Stomach (tissue), 9 donors: ENCODE data around the gene SNX1. TPM values are rescaled to one million over a fixed set of nuclear protein-coding genes. Genes with fewer than 3 reads are reported as not detected.

ENCODE experiments used
- DNase-seq, 2 donors: peaks; one replicate each; pipeline versions ENCODE4 v3.0.0 to v3.0.0-alpha.2; 2013 to 2019
- H3K27ac ChIP-seq, 5 donors: fragments of 200-600 bp in 4 of 5; sonication (generic) in 4 of 5; one replicate each; pipeline ENCODE4 v1.5.1; 2013 to 2019; ENCODE audit warnings: mild to moderate bottlenecking in 1 of 5, moderate library complexity in 1 of 5
- H3K27me3 ChIP-seq, 3 donors: fragments of 200-600 bp; sonication (generic); one replicate each; pipeline ENCODE4 v1.5.1; 2017 to 2019; ENCODE audit warnings: mixed run types in 1 of 3
- H3K36me3 ChIP-seq, 4 donors: fragments of 200-600 bp; sonication (generic); 1 replicate in 3 of 4; 2 replicates in 1 of 4; pipeline ENCODE4 v1.5.1; 2016 to 2019
- H3K4me1 ChIP-seq, 4 donors: fragments of 200-600 bp; sonication (generic); one replicate each; pipeline ENCODE4 v1.5.1; 2016 to 2019
- H3K4me3 ChIP-seq, 4 donors: fragments of 200-600 bp; sonication (generic) in 3 of 4; one replicate each; pipeline ENCODE4 v1.5.1; 2016 to 2019; ENCODE audit warnings: mild to moderate bottlenecking in 1 of 4
- H3K9me3 ChIP-seq, 4 donors: fragments of 200-600 bp; sonication (generic); one replicate each; pipeline ENCODE4 v1.5.1; 2016 to 2019
- CTCF ChIP-seq, 7 experiments: fragments of 450-650 bp in 4 of 7; fragments of 200-600 bp in 3 of 7; sonication (generic) in 3 of 7; IDR thresholded peaks; one replicate each; pipeline ENCODE4 v1.5.1; 2016 to 2019; ENCODE audit warnings: antibody characterized with exemption in 7 of 7, control low read depth in 2 of 7, mild to moderate bottlenecking in 1 of 7
- EP300 ChIP-seq: sonication (generic); formaldehyde crosslinking; IDR thresholded peaks from one replicate; pipeline ENCODE4 v1.6.1; 2017; ENCODE audit warnings: antibody characterized with exemption
- POLR2A ChIP-seq, 4 donors: fragments of 450-650 bp; IDR thresholded peaks; one replicate each; pipeline ENCODE4 v1.6.1; 2016; ENCODE audit warnings: antibody characterized with exemption in 4 of 4, control low read depth in 2 of 4, mild to moderate bottlenecking in 1 of 4, moderate library complexity in 1 of 4
- POLR2AphosphoS5 ChIP-seq, 3 donors: sonication (generic); formaldehyde crosslinking; IDR thresholded peaks; one replicate each; pipeline ENCODE4 v1.6.1; 2016; ENCODE audit warnings: antibody characterized with exemption in 3 of 3
- WGBS, 5 donors: extraction: QIAGEN DNeasy Blood & Tissue Kit in 3 of 5; methylation state at CpG; one replicate each; pipeline versions ENCODE4 v1.1.5 to v1.1.7; 2013 to 2018; 5-methylcytosine and 5-hydroxymethylcytosine counted together
- intact Hi-C: fragments of 100-400 bp; cut with DNase I; formaldehyde crosslinking; loops from one replicate; pipeline ENCODE4 v1.15.1; 2023; ENCODE audit warnings: low total_unique reads
- polyA plus RNA-seq, 3 donors: library from polyadenylated mRNA; stranded (reverse); fragments of 200-250 nt; gene quantifications; one replicate each; pipeline ENCODE4 v1.2.3, GENCODE V29; 2013
- total RNA-seq, 5 donors: library from RNA; depleted of rRNA; stranded (reverse); fragments of >200 nt; gene quantifications; one replicate each; pipeline versions ENCODE4 v1.1.0 to v1.2.3, GENCODE V29; 2014 to 2016
- donor health status: healthy with polysubstance abuse.
- donor health status: Bipolar disorder and iron deficiency.
- donor health status: healthy.

The SNX1 gene
- total and polyA plus RNA-seq, 8 donors: 38.8 to 119 (median 61.9) TPM

DNA sequence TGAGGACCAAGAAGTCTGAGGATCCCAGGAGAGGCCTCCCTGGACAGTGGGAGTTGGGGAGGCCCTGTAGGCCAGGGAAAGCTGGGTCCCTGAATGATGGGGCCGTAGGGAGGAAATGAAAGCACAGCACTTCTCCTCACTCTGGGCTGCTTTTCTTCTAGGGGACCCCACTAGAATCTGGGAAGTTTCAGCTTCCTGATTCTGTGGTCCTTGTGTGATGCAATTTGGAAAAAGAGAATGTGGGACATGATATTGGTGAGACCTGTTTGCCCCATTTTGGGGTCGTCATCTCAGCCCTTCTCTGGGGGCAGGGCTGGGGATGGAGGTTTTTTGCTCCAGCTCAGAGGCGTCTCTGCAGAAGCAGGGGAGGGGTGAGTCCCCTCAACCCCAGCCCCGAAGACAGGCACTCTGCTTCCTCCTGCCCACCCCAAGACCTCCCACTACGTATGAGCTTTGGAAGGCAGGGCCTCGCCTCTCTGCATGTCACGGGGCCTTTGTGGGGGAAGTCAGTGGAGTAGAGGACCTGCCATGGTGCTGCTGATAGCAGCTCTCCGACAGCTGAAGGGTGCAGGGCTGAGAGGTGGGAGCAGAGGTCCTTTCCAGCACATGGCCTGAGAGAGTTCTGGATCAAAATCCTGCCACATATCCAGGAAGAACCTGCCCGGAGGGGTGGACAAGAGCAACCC lies 54.3 kb downstream of the SNX1 start:
- 72 to 81% (median 76%) methylated on average over 9 of the region's 9 CpGs for WGBS, 5 donors
- TF ChIP-seq CTCF (IDR thresholded peaks at IDR 0.05): no peak
- TF ChIP-seq EP300: no peak
- TF ChIP-seq POLR2A (IDR thresholded peaks at IDR 0.05): no peak
- no peak for TF ChIP-seq POLR2AphosphoS5 (IDR thresholded peaks at IDR 0.05)
- H3K4me3 ChIP-seq: no peak overlapping the region
- no peak for DNase-seq
- no peaks in the 10 kb centered on the region for H3K9me3 ChIP-seq
- H3K27me3 ChIP-seq: peaks cover 0 to 28% (median 22%) of the 10 kb centered on the region in 3 donors
- H3K4me1 ChIP-seq: peaks cover 24 to 41% (median 36%) of the 10 kb centered on the region in 4 donors
- intact Hi-C loops: loop anchor here (10.0 kb wide), 1 partner anchor 55 kb away; the partner anchor contains the start of genes CIAO2A and SNX1
- peaks cover under 1 to 26% (median 24%) of the 10 kb centered on the region in 4 donors for H3K36me3 ChIP-seq
- H3K27ac ChIP-seq: no peak overlapping the region

DNA sequence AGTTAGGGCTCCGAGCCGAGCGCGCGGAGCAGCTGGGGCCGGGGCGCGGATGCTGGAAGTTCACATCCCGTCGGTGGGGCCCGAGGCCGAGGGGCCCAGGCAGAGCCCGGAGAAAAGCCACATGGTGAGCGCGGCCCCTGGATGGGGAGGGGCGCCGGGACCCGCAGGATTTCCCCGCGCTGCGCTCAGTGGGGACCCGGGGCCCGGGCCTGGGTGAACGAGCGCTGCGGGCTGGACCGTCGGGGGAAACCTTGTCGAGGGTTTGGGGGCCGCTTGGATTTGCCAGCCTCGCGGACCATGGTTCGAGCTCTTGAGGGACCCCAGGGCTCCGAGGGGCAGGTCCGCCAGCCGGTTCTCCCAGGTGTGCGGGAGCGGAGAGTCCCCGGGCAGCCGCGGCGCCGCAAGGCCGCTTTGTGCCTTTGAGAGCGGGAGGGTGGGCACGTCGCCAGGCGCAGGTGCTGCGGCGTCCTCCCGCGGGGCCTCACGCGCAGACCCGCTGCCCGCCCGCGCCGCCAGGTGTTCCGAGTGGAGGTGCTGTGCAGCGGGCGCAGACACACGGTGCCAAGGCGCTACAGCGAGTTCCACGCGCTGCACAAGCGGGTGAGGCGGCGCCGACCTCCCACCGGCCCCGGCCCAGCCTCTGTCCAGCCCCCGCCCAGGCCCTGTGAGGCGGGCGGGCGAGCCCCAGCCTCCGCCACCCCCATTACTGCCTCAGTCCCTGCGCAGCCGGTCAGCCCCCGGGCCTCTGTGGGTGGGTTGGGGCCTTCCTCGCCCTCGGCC lies 56.1 kb downstream of the SNX1 start, which contains the start of gene SNX22:
TSS of gene SNX22 (plus strand) at position 5 of the 780 bp plus-strand sequence. CDS start at position 50, 45 bp downstream.
- TF ChIP-seq CTCF (IDR thresholded peaks at IDR 0.05) (no peak), POLR2AphosphoS5 (IDR thresholded peaks at IDR 0.05) (no peak), EP300 (no peak), POLR2A (IDR thresholded peaks at IDR 0.05) (no peak)
- Histone ChIP-seq H3K9me3 (no peaks in the 10 kb centered on the region), H3K4me3 (peak within 1 kb of the TSS; percentile 43 to 62 (median 52)), H3K4me1 (peaks cover 24 to 41% (median 36%) of the 10 kb centered on the region in 4 donors), H3K36me3 (peaks cover 18 to 32% (median 31%) of the 10 kb centered on the region in 4 donors), H3K27me3 (peaks cover 0 to 28% (median 22%) of the 10 kb centered on the region in 3 donors), H3K27ac (peak within 1 kb of the TSS in 2 of 5 donors; percentile 10 to 54)
- intact Hi-C loops: loop anchor here (10.0 kb wide), 1 partner anchor 57 kb away; the partner anchor contains the start of genes CIAO2A and SNX1
- peak; percentile 46 to 75 for DNase-seq
- WGBS, 5 donors: 0 to 1% (median 0%) methylated on average over 16 to 83 of the region's 83 CpGs

GRCh38 chr15:64152507-64153387 lies 57.0 kb downstream of the SNX1 start:
- WGBS, 5 donors: 18 to 42% (median 24%) methylated on average over 15 to 27 of the region's 27 CpGs
- Histone ChIP-seq H3K27me3 (peaks cover 0 to 28% (median 22%) of the 10 kb centered on the region in 3 donors), H3K36me3 (peaks cover 26 to 41% (median 39%) of the 10 kb centered on the region in 4 donors), H3K4me3 (peak overlapping the region; percentile 43 to 62 (median 52)), H3K4me1 (peaks cover 24 to 42% (median 39%) of the 10 kb centered on the region in 4 donors), H3K27ac (peak overlapping the region in 2 of 5 donors; percentile 10 to 54), H3K9me3 (no peaks in the 10 kb centered on the region)
- TF ChIP-seq POLR2AphosphoS5 (IDR thresholded peaks at IDR 0.05) (no peak), POLR2A (IDR thresholded peaks at IDR 0.05) (no peak), CTCF (IDR thresholded peaks at IDR 0.05) (no peak), EP300 (no peak)
- intact Hi-C loops: loop anchor here (10.0 kb wide), 1 partner anchor 58 kb away; the partner anchor contains the start of genes CIAO2A and SNX1
- DNase-seq: peak in 1 of 2 donors; percentile 57
